ENCODE data around the gene C10orf143.

DNA sequence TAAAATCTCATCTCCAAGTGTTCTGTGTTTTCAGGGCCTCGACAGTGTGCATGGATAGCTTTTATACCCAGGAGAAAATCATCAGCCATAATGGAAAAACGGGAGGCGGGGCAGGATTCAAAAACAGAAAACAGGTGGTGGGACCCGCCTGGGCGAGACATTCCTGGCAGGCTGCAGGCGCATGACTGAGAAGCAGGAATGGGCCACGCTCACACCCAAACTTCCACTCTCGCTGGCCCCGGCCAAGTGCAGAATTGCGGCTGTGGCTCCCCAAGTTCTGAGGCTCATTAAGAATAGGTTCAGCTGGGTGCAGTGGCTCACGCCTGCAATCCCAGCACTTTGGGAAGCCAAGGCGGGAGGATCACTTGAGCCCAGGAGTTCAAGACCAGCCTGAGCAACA lies 60.6 kb downstream of the C10orf143 start:
- TF ChIP-seq, protein P1, sequence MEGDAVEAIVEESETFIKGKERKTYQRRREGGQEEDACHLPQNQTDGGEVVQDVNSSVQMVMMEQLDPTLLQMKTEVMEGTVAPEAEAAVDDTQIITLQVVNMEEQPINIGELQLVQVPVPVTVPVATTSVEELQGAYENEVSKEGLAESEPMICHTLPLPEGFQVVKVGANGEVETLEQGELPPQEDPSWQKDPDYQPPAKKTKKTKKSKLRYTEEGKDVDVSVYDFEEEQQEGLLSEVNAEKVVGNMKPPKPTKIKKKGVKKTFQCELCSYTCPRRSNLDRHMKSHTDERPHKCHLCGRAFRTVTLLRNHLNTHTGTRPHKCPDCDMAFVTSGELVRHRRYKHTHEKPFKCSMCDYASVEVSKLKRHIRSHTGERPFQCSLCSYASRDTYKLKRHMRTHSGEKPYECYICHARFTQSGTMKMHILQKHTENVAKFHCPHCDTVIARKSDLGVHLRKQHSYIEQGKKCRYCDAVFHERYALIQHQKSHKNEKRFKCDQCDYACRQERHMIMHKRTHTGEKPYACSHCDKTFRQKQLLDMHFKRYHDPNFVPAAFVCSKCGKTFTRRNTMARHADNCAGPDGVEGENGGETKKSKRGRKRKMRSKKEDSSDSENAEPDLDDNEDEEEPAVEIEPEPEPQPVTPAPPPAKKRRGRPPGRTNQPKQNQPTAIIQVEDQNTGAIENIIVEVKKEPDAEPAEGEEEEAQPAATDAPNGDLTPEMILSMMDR (IDR thresholded peaks at IDR 0.05) = no peak
- no peak for TF ChIP-seq POLR2A (IDR thresholded peaks at IDR 0.05)
- no peak for TF ChIP-seq POLR2AphosphoS5 (IDR thresholded peaks at IDR 0.05)
